IMR-90 (cell line): Measurements from ENCODE around the gene MTA3. TPM values are rescaled to one million over a fixed set of nuclear protein-coding genes. Genes with fewer than 3 reads are reported as not detected.

ENCODE experiments used
- ATAC-seq: fragments of 200-7000 bp; cut with Tn5 transposase; 2 replicates; pipeline ENCODE4 v1.9.1; 2020; ENCODE audit warnings: low read depth, mild to moderate bottlenecking, moderate library complexity
- BruUV-seq: library from RNA; stranded (reverse); fragments of 400-500 nt; replicated peaks from 2 replicates; lab custom pipeline; 2021; lab: Mats Ljungman, UMichigan
- CTCF ChIA-PET: fragments of 300-600 bp; formaldehyde crosslinking; extraction: SDS; loops from one replicate; lab custom pipeline; 2021; ENCODE audit warnings: antibody characterized with exemption; lab: Yijun Ruan, JAX
- POLR2A ChIA-PET: fragments of 300-600 bp; sonication (Branson Sonifier 250); formaldehyde crosslinking; loops from one replicate; lab custom pipeline; 2022; ENCODE audit warnings: antibody characterized with exemption; ENCODE audit not compliant: unreplicated experiment; lab: Charles Lee
- DNase-seq: peaks from one replicate; pipeline ENCODE4 v3.0.0; 2013
- H2AFZ ChIP-seq: replicated peaks from 2 replicates; pipeline ENCODE3; 2013; ENCODE audit warnings: low read length, mild to moderate bottlenecking; ENCODE audit not compliant: poor library complexity
- H2AK5ac ChIP-seq: 2 replicates; pipeline ENCODE4 v1.6.1; 2013; ENCODE audit warnings: low read depth, low read length, inconsistent platforms
- H2AK9ac ChIP-seq: replicated peaks from 2 replicates; pipeline ENCODE3; 2013; ENCODE audit warnings: mild to moderate bottlenecking, low read depth, low read length, moderate library complexity; ENCODE audit not compliant: poor library complexity
- H2BK120ac ChIP-seq: 2 replicates; pipeline ENCODE4 v1.6.1; 2013; ENCODE audit warnings: low read depth, low read length, inconsistent platforms
- H2BK15ac ChIP-seq: 3 replicates; pipeline ENCODE4 v1.6.1; 2013; ENCODE audit warnings: low read depth, low read length, inconsistent platforms
- H2BK20ac ChIP-seq: 2 replicates; pipeline ENCODE4 v1.6.1; 2013; ENCODE audit warnings: low read depth, mild to moderate bottlenecking, inconsistent platforms, low read length, moderate library complexity
- H2BK5ac ChIP-seq: 2 replicates; pipeline ENCODE4 v1.6.1; 2013; ENCODE audit warnings: mild to moderate bottlenecking, low read depth, low read length, inconsistent platforms; ENCODE audit not compliant: poor library complexity, severe bottlenecking
- H3K14ac ChIP-seq: replicated peaks from 2 replicates; pipeline ENCODE4 v1.6.1; 2013; ENCODE audit warnings: low read depth, low read length, inconsistent platforms
- H3K18ac ChIP-seq: 2 replicates; pipeline ENCODE4 v1.6.1; 2013; ENCODE audit warnings: low read depth, low read length, control low read depth
- H3K23ac ChIP-seq: 2 replicates; pipeline ENCODE4 v1.6.1; 2013; ENCODE audit warnings: low read depth, low read length, inconsistent platforms
- H3K27ac ChIP-seq: 2 replicates; pipeline ENCODE4 v1.5.1; 2013; ENCODE audit warnings: mild to moderate bottlenecking, control low read depth, low read length; ENCODE audit not compliant: insufficient read depth
- H3K27me3 ChIP-seq: 2 replicates; pipeline ENCODE4 v1.6.1; 2013; ENCODE audit warnings: low read length; ENCODE audit not compliant: control insufficient read depth, insufficient read depth
- H3K36me3 ChIP-seq: 2 replicates; pipeline ENCODE4 v1.6.1; 2013; ENCODE audit warnings: low read length, mixed read lengths; ENCODE audit not compliant: control insufficient read depth, insufficient read depth
- H3K4ac ChIP-seq: 2 replicates; pipeline ENCODE4 v1.6.1; 2013; ENCODE audit warnings: low read depth, low read length, inconsistent platforms
- H3K4me1 ChIP-seq: 2 replicates; pipeline ENCODE4 v1.6.1; 2013; ENCODE audit warnings: low read length, mixed read lengths; ENCODE audit not compliant: control insufficient read depth, insufficient read depth
- H3K4me2 ChIP-seq: 2 replicates; pipeline ENCODE4 v1.6.1; 2013; ENCODE audit warnings: low read depth, mild to moderate bottlenecking, control low read depth, low read length, moderate library complexity
- H3K4me3 ChIP-seq: 2 replicates; pipeline ENCODE4 v1.5.1; 2013; ENCODE audit warnings: low read depth, mild to moderate bottlenecking, control low read depth, low read length, moderate library complexity; ENCODE audit not compliant: insufficient read depth
- H3K56ac ChIP-seq: 2 replicates; pipeline ENCODE4 v1.6.1; 2013; ENCODE audit warnings: low read length, inconsistent platforms; ENCODE audit not compliant: insufficient read depth; ENCODE audit errors: extremely low read depth
- H3K79me1 ChIP-seq, 2 experiments: 2 replicates each; pipeline ENCODE4 v1.6.1; 2013; ENCODE audit warnings: low read length in 2 of 2, inconsistent platforms in 1 of 2, low read depth in 1 of 2
- H3K9ac ChIP-seq: 2 replicates; pipeline ENCODE4 v1.6.1; 2013; ENCODE audit warnings: low read depth, low read length, control low read depth
- H3K9me1 ChIP-seq: 2 replicates; pipeline ENCODE4 v1.6.1; 2013; ENCODE audit warnings: low read length, inconsistent platforms; ENCODE audit not compliant: insufficient read depth
- H3K9me3 ChIP-seq: 2 replicates; pipeline ENCODE4 v1.6.1; 2013; ENCODE audit warnings: low read length; ENCODE audit not compliant: control insufficient read depth, insufficient read depth
- H4K20me1 ChIP-seq: 2 replicates; pipeline ENCODE4 v1.6.1; 2013; ENCODE audit warnings: low read length, inconsistent platforms; ENCODE audit not compliant: insufficient read depth
- H4K5ac ChIP-seq: 2 replicates; pipeline ENCODE4 v1.6.1; 2013; ENCODE audit warnings: mild to moderate bottlenecking, low read depth, low read length, control low read depth
- H4K8ac ChIP-seq, 2 experiments: 2 replicates each; pipeline ENCODE4 v1.6.1; 2013; ENCODE audit warnings: low read depth in 2 of 2, low read length in 2 of 2, control low read depth in 1 of 2, inconsistent platforms in 1 of 2
- H4K91ac ChIP-seq: 2 replicates; pipeline ENCODE4 v1.6.1; 2013; ENCODE audit warnings: low read depth, low read length, inconsistent platforms; ENCODE audit not compliant: insufficient read depth
- CEBPB ChIP-seq: IDR thresholded peaks from 2 replicates; pipeline ENCODE4 v1.6.1; 2012; ENCODE audit warnings: low read depth, low read length, improper control_type of control experiment
- ELK1 ChIP-seq: fragments of 150-350 bp; IDR thresholded peaks from 2 replicates; pipeline ENCODE4 v1.6.1; 2016; ENCODE audit warnings: low read depth, mild to moderate bottlenecking, low read length, moderate library complexity, borderline replicate concordance
- FOS ChIP-seq: fragments of 150-350 bp; IDR thresholded peaks from 2 replicates; pipeline ENCODE4 v1.6.1; 2016; ENCODE audit warnings: low read depth, low read length
- RFX5 ChIP-seq: IDR thresholded peaks from 2 replicates; pipeline ENCODE4 v1.8.0; 2012; ENCODE audit warnings: low read depth, mild to moderate bottlenecking, low read length, moderate library complexity
- USF2 ChIP-seq: fragments of 150-350 bp; IDR thresholded peaks from 2 replicates; pipeline ENCODE4 v1.6.1; 2017; ENCODE audit warnings: mild to moderate bottlenecking, antibody characterized with exemption, low read length, low read depth
- WGBS, 2 experiments: methylation state at CpG; one replicate each; pipeline versions ENCODE4 v1.1.5 to v1.1.7; 2013; ENCODE audit warnings: missing lambda C conversion rate in 2 of 2; ENCODE audit not compliant: insufficient read length in 1 of 2; ENCODE audit errors: extremely low coverage in 2 of 2; 5-methylcytosine and 5-hydroxymethylcytosine counted together
- dilution Hi-C: fragments of 300-500 bp; cut with HindIII; formaldehyde crosslinking; loops from one replicate; pipeline ENCODE4 v1.14.3; 2018; ENCODE audit warnings: low sequenced_read_pairs; ENCODE audit not compliant: unreplicated experiment
- in situ Hi-C: fragments of 300-500 bp; cut with MboI; formaldehyde crosslinking; loops from 3 replicates; pipeline ENCODE4 v1.14.3; 2019; ENCODE audit warnings: low sequenced_read_pairs, inconsistent platforms, mixed read lengths
- intact Hi-C: fragments of 100-400 bp; cut with micrococcal nuclease; formaldehyde crosslinking; loops from 2 replicates; pipeline ENCODE4 v1.10.0; 2022
- polyA plus RNA-seq, 3 experiments: library from polyadenylated mRNA; depleted of rRNA; stranded (reverse); fragments of >200 nt; gene quantifications; 2 replicates each; pipeline ENCODE4 v1.2.3, GENCODE V29; 2012; ENCODE audit warnings: low replicate concordance in 1 of 3
- total RNA-seq: library from RNA; depleted of rRNA; stranded (reverse); fragments of >200 nt; gene quantifications from 2 replicates; pipeline ENCODE4 v1.2.3, GENCODE V29; 2012

The MTA3 gene
- total and polyA plus RNA-seq, 2 of the 4 experiments (the other 2 are of a cell fraction), result 31.9 to 34.3 TPM

- H3K23ac ChIP-seq, result no peak overlapping the region
- H4K5ac ChIP-seq, result no peak overlapping the region
- H3K4ac ChIP-seq, result no peak overlapping the region
- H2AK9ac ChIP-seq, result no peak overlapping the region
- H3K9me3 ChIP-seq, result no peaks in the 10 kb centered on the region
- no peak overlapping the region for H3K18ac ChIP-seq
- peaks cover 20% of the 10 kb centered on the region for H3K36me3 ChIP-seq
- no peaks in the 10 kb centered on the region for H4K20me1 ChIP-seq
- no peak overlapping the region for H2BK5ac ChIP-seq
- peaks cover 7% of the 10 kb centered on the region; the same call in 1 of the 2 replicates for H3K9me1 ChIP-seq
- DNase-seq (no peak), ATAC-seq (no peak)
- ChIA-PET CTCF (interaction anchor here (0.6 kb wide), 1 partner anchor 836 kb away, joined by 7 read pairs; no protein-coding TSS in a partner anchor), POLR2A (interaction anchor here (0.6 kb wide), 1 partner anchor 10 kb away, joined by 4 read pairs; no protein-coding TSS in a partner anchor)
- H3K4me1 ChIP-seq, result peaks cover 6% of the 10 kb centered on the region
- BruUV-seq, result no TSS peak
- H3K4me3 ChIP-seq, result no peak overlapping the region
- in situ Hi-C loops (no loop called here), dilution Hi-C loops (no loop called here), intact Hi-C loops (no loop called here)
- no peak overlapping the region for H4K8ac ChIP-seq
- H3K56ac ChIP-seq, result no peak overlapping the region
- no peak overlapping the region for H2BK20ac ChIP-seq
- H2BK120ac ChIP-seq, result no peak overlapping the region
- no peak overlapping the region for H3K14ac ChIP-seq
- H3K9ac ChIP-seq, result no peak overlapping the region
- no peak overlapping the region for H4K91ac ChIP-seq
- peaks cover 11 to 57% of the 10 kb centered on the region in 2 experiments for H3K79me1 ChIP-seq
- WGBS, 2 experiments, result 100% methylated on average over 2 of the region's 10 CpGs; no CpG with 5 or more reads in 1 of the 2 experiments
- H2BK15ac ChIP-seq, result no peak overlapping the region
- H2AFZ ChIP-seq, result no peak overlapping the region
- TF ChIP-seq ELK1 (no peak), FOS (no peak), RFX5 (no peak), CEBPB (0 out of 2 replicates have a peak, but pooled peaks have one; percentile 4), USF2 (no peak)
- no peak overlapping the region for H3K4me2 ChIP-seq
- H3K27me3 ChIP-seq, result no peaks in the 10 kb centered on the region
- H3K27ac ChIP-seq, result no peak overlapping the region
- no peak overlapping the region for H2AK5ac ChIP-seq
Observed at GRCh38 chr2:42572297-42573081, 4.1 kb downstream of the MTA3 start.
